Gastrocnemius medialis (tissue), 4 donors: ENCODE measurements around the gene OCA2.

ENCODE experiments used
- POLR2A ChIP-seq, 2 donors: fragments of 450-650 bp; IDR thresholded peaks; one replicate each; pipeline ENCODE4 v1.6.1; 2017; ENCODE audit warnings: antibody characterized with exemption in 2 of 2, mild to moderate bottlenecking in 2 of 2, moderate library complexity in 2 of 2
- TF ChIP-seq, protein P1 (sequence below), 5 experiments: fragments of 450-650 bp in 3 of 5; fragments of 200-600 bp in 2 of 5; sonication (generic) in 2 of 5; IDR thresholded peaks in 4 of 5; conservative IDR thresholded peaks in 1 of 5; 1 replicate in 4 of 5; 2 replicates in 1 of 5; pipeline ENCODE4 v1.5.1; 2016 to 2019; ENCODE audit warnings: antibody characterized with exemption in 5 of 5, mild to moderate bottlenecking in 3 of 5, moderate library complexity in 3 of 5

DNA sequence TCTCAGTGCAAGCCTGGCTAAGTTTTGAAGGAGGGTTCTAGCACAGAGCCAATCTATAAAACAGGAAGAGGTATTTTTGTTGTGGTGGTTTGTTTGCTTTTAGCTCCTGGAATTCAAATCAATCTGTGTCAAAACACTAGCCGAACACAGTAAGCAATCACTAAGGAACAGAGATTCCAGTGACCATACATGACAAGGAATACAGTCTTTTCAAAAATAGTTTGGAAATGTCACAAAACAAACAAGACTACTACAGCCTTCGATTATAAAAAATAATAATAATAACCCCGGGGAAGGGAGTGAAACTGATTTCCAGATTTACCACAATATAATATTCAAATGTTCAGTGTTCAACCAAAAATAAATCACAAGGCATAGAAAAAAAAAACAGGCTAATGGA is 166.5 kb downstream of the OCA2 start:
- TF ChIP-seq, protein P1, sequence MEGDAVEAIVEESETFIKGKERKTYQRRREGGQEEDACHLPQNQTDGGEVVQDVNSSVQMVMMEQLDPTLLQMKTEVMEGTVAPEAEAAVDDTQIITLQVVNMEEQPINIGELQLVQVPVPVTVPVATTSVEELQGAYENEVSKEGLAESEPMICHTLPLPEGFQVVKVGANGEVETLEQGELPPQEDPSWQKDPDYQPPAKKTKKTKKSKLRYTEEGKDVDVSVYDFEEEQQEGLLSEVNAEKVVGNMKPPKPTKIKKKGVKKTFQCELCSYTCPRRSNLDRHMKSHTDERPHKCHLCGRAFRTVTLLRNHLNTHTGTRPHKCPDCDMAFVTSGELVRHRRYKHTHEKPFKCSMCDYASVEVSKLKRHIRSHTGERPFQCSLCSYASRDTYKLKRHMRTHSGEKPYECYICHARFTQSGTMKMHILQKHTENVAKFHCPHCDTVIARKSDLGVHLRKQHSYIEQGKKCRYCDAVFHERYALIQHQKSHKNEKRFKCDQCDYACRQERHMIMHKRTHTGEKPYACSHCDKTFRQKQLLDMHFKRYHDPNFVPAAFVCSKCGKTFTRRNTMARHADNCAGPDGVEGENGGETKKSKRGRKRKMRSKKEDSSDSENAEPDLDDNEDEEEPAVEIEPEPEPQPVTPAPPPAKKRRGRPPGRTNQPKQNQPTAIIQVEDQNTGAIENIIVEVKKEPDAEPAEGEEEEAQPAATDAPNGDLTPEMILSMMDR (IDR thresholded peaks at IDR 0.05 in 4 of 5, conservative IDR thresholded peaks at IDR 0.05 in 1 of 5): no peak
- no peak for TF ChIP-seq POLR2A (IDR thresholded peaks at IDR 0.05)
